HL-60/S4 (cell line): ENCODE results near the gene RHBDL1.
"Not testable (repeated sequence)": the region's sequence is repeated elsewhere in the genome, so short reads cannot be mapped to it uniquely, and the experiment has no call there.

Experiments
- in situ Hi-C: fragments of 300-500 bp; cut with MboI; formaldehyde crosslinking; loops from 2 replicates; pipeline ENCODE4 v1.14.3; 2022; ENCODE audit warnings: low sequenced_read_pairs

The RHBDL1 gene

DNA sequence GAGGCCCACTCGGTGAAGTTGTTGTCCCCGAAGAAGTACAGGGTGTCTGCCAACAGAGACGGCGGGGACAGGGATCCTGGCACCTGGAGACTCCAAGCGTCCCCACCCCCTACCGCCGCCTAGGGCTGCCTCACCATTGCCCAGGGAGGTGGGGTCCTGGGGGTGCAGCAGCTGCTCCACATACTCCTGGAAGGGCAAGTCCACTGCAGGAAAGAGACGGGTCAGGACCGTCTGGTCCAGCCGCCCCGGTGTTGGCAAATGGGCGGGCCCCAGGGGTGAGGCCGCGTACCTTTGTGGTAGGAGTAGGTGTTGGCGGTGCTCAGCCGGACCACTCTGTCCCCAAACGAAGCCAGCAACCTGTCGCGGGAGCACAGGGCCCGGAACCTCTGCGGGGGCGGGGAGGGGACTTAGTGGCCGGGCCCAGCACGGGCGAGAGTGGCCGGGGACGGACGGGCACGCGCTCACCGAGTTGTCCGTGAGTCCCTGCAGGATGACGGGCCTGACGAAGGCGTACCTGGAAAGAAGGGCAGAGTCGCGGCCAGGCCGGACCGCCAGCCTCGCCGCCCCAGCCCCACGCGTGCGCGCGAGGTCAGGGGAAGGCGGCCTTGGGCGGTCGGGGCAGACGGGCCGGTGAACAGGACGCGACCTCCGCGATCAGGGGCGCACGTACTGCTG is 8.1 kb downstream of the RHBDL1 start:
- in situ Hi-C loops: no loop called here

DNA sequence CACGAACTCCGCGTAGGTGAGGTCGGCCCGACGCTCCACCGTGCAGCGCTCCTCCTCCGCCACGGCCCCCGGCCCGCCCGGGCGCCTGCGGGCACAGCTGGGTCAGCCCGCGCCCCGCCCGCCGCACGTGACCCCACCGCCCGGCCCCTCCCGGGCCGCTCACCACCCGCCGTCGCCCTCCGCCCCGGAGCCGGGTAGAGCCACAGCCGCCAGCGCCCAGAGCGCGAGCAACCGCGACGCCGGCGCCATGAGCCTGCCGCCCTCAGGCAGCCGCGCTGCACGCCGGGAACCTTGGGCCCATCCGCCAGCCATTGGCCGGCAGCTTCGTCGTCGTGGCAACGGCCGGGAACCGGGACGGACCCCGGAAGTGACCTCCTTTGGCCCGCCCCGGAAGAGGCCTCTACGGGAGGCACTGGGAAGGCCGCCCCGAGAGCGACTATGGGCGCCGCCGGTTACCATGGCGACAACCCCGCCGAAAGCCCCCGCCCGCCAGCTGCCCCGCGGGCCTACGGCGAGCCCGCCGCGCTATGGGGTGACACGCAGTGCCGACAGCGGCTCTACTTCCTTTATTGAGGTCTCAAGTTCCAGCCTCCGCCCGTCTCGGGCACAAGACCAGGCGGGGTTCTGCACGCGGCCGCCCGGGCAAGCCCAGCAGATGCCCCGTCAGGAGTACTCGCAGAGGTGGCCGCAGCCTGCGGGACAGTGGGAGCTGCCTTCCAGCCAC is 8.8 kb downstream of the RHBDL1 start, which contains the start of gene JMJD8:
Gene JMJD8, minus strand, starts transcription at position 264 of the 724 bp plus-strand sequence. Its CDS starts 15 bp downstream, at position 249.
- in situ Hi-C loops: no loop called here

DNA sequence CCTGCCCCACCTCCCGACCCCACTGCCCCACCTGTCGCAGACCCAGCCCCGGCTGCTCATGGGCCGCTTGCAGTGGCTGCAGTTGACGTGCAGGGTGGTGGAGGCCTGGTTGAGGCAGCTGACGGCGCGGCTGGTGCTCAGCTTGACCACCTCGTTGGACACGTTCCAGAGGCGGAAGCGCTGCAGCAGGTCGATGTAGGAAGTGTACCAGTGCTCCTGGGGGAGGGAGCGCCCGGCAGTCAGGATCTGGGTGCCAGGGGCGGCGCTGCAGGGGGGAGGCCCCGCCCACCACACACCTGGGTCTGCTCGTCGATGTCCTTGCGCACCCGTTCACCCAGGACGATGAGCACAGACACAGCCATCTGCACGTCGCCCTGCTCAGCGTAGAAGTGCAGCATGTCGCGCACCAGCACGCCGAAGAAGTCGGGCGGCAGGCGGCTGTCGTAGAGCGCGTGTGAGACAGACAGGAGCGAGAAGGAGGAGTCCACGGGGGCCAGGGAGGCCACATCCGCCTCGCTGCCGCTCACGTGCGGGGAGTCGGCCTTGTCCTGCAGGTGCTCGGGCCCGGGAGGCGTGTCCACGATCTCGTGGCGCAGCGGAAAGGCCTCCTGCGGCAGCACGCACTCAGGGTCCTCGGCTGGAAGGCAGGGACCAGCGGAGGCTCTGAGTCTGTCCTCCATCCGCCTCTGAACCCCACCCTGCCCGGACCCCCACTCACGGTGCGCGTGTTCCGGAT is 9.7 kb downstream of the RHBDL1 start:
- in situ Hi-C loops: no loop called here

DNA sequence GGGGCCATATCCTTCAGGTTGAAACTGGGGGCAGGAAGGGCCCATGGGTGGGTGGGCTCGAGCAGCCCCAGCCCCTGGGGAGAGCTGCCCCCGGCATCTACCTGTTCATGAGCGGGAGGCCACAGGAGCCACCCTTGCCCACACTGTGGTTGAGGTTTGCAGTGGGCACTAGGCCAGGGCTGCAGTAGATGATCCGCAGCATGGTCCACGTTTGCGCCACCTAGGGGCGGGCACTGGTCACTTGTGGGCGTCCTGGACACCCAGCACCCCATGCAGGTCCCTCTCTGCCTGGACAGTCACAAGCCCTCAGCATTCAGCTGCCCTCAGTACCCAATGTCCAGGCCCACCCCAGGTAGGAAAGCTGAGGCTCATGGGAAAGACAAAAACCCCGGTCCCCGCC is 10.5 kb downstream of the RHBDL1 start:
- in situ Hi-C loops: no loop called here

DNA sequence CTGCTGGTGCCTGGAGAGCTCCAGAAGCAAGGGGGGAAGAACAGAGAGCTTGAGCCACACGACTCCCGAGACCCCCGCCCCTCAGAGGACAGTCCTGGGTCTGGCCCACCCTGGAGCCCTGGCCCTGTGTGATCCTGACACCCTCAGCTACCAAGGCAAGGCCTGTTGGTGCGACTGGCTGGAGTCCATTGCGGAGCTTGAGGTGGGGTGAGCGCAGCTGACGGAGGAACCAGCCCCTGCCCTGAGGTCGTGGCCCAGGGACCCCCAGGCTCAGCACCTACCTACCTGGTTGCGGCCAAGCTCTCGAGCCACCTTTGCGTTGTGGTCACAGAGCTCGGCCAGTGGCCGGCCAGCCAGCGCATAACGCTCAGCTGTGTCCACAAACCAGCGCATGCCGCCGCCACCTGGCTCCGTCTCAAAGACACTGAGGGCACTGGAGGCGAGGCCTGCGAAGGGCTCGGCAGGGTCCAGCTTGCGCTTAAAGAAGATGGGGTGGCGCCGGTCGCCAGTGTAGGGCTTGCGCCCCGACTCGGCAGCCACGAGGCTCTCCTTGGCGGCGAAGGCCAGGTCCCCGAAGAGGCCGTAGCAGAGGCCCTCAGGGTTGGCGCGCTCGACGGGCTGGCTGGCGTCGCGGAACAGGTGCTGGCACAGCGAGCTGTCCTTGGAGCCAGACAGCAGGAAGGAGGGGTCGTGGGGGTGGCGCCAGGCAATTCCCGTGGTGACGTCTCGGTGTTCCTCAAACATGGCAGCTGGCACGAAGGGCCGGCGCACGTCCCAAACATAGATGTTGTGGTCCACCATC is 11.2 kb downstream of the RHBDL1 start:
- in situ Hi-C loops: no loop called here

DNA sequence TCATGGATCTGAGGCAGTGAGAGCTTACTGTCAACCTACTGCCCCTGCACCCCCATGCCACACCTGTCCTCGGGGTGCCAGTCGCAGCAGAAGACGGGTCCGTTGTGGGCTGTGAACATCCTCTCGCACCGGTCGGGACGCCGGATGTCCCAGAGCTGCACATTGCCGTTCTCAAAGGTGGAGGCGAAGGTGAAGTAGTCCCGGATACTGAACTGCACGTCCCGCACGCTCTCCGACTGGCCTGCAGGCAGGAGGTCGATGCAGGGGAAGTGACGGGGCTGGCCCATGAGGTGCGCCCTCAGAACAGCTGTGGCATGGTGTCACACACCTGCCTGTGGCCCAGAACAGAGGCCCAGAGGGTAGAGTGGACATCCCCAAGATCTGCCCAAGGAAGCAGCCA is 12.0 kb downstream of the RHBDL1 start:
- in situ Hi-C loops: no loop called here

DNA sequence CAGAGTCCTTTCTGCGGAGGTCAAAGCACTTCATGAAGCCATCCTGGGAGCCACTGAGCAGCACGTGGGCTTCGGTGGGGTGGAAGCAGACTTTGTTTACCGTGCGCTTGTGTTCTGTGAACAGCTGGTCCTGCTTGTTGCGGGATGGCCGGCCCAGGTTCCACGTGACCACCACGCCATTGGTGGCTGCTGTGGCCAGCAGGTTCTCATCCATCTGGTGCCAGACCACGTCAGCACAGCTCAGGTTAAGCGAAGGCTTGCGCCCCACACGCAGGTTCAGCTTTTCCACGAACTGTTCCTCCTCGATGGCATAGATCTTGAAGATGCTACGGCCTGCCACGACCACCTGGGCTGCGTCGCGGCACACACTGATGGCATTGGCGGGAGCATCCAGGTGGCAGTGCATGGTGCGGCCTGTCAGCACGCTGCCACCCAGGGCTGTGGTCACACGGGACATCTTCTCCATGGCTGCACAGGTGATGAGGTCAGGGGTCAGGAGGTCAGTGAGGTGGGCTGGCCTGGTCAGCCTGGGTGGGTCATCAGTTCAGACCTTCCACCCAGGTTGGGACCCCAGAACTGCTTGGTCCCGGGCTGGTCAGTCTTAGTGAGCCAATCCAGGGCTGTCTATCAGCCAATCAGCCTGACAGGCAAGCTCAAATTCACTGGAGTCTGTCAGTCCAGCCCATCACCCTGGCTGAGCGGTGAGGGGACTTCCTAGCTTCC is 13.9 kb downstream of the RHBDL1 start:
- in situ Hi-C loops: no loop called here

DNA sequence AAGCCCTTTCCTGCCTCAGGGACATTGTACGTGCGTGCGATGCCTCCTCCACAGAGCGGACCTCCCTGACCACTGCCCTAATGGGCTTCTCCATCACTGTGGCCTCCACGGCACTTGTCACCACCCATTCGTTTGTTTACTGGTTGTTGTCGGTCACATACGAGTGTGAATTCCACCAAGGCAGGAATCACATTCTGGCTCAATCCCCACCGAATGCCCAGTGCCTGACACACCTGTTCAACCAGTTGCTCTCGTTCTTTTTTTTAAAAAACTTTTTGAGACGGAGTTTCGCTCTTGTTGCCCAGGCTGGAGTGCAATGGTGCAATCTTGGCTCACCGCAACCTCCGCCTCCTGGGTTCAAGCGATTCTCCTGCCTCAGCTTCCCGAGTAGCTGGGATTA is 15.8 kb downstream of the RHBDL1 start:
- in situ Hi-C loops: not testable (repeated sequence)

DNA sequence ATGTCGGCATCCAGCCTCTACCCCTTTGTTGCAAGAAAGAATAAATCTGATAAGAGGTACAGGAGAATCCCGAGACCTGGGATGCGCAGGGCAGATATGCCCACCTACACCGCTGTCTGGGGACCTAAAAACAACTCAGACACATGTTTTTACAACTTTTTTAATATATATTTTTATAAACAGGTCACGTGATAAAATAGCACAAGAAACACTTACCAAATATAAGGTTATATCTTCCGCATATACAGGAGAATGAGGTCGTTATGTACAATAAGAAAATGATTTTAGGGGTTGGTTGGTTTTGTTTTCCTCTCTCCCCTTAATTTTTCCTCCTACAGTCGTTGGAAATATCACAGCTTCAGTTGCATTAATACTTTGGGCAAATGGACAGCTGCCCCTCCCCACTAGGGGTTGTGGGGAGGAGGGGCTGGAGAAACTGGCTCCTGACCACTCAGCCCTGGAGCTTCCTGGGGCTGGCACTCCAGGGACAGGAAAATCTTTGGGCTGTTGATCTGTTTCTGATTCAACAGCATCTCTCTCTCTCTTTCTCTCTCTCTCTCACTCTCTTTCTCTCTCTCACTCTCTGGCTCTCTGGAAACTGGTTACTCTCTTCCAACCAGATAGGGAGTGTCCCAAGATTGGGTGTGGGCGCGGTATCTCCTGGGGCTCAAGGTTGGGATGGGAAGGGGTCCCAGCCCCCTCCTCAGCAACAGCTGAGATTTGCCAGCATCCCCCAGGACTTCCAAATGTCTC is 17.1 kb downstream of the RHBDL1 start:
- in situ Hi-C loops: no loop called here

DNA sequence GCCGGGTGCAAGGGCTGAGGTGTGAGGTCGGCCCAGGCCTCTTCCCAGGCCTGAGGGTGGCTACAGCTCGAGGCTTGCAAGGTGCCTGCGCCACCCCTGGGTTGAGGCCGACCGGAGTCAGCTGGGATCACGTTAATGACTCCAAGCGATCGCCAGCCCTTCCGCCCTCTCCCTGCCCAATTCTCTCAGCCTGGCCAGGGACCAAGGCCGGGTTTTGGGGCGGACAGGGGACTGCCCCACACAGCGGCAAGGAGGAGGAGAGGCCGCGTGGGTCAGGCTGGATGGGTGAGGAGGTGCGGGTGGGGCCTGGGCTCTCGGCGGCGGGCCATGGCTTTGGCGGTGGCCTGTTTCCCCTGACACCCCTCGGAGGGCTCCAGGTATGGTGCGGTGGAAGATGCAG is 17.9 kb downstream of the RHBDL1 start:
- in situ Hi-C loops: no loop called here

DNA sequence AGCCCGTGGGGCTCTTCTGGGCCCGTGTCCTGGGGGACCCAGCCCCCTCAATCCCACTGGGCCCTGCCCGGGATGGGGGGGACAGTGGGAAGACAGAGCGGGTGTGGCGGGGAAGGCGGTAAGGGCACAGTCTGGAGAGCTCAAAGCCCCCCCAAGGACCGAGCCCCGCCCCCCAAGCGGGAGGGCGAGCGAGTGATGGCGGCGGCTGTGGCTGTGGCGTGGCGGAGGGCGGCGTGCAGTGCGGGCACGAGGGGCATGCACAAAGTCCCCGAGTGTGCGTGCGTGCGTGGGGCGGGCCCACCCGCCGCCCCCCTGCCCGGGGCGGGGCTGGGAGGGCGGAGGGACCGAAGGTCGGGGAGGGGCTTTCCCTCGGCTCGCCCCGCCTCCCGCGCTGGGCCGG is 18.3 kb downstream of the RHBDL1 start:
- in situ Hi-C loops: no loop called here

DNA sequence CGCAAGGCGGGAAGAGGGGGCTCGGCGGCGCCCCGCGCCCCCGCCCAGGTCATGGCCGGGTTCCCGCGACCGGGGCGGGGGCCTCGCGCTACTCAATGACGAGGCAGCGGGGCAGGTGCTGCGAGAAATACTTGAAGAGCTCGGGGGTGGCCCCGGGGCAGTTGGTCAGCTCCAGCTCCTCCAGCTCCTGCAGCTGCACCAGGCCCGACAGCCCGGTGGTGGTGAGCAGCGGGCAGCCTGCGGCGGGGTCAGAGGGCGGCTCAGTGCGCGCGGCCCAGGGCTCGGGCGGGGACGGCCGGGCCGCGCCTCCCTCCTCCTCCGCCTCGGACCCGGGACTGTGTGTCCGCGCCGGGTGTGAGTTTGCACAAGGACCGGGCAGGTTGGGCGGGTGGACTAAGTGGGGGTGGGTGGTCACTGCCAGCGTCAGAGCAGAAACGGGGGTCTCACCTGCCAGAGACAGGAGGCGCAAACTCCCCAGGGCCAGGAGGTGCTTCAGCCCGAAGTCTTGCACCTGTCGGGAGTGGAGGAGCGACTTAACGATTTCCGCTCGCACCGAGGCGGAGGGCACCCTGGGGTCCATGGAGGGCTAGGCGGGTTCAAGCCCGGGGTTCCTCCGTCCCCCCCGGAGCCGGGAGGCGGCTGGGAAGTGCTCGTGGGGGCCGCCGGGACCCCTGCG is 18.9 kb downstream of the RHBDL1 start:
- in situ Hi-C loops: no loop called here

DNA sequence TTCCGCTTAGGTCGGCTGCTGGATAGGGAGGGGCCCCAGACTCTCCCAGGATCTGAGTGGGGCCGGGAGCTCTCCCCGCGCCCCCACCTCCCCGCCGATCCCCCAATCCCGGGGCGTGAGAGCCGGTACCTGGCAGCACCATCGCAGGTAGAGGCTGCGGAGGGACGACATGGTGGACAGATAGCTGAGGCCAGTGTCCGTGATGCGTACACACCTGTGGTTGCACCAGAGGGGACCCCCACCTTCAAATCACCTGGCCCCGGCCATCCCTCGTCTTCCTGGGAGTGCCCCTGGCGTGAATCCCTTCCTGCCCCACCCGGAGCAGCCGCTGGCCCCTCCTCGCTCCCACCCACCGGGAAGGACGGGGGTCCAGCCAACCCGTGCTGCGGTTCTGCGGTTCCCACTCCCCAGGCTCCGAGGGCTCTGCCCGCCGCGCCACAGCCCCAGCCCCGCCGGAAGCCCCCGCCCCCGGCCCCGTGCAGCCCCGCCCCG is 19.4 kb downstream of the RHBDL1 start:
- in situ Hi-C loops: no loop called here

DNA sequence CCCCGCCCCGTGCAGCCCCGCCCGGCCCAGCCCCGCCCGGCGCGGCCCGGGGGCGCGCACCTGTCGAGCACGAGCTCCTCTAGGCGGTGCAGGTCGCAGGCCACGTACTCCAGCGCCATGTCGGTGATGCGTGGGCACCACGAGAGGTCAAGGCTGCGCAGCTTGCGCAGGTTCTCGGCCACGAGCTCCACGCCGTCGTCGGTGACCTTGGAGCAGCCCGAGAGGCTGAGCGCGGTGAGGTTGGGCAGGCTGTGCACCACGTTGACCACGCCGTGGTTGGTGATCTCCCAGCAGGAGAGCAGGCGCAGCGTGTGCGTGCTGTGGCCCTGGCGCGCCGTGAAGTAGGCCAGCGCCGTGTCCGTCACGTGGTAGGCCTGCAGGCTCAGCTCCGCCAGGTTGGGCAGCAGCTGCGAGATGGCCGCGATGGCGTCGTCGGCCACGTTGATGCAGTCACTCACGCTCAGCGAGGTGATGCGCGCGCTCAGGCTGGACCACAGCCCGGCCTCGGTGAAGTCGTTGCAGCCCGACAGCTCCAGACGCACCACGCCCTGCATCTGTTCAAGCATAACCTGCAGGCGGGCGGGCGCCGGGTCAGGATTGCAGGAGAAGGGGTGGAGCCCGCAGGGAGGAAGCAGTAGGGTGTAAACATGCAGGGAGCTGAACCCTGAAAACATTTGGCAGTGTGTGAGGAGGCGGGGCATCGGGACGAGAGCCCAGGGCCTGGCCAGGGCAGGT is 20.1 kb downstream of the RHBDL1 start:
- in situ Hi-C loops: no loop called here

DNA sequence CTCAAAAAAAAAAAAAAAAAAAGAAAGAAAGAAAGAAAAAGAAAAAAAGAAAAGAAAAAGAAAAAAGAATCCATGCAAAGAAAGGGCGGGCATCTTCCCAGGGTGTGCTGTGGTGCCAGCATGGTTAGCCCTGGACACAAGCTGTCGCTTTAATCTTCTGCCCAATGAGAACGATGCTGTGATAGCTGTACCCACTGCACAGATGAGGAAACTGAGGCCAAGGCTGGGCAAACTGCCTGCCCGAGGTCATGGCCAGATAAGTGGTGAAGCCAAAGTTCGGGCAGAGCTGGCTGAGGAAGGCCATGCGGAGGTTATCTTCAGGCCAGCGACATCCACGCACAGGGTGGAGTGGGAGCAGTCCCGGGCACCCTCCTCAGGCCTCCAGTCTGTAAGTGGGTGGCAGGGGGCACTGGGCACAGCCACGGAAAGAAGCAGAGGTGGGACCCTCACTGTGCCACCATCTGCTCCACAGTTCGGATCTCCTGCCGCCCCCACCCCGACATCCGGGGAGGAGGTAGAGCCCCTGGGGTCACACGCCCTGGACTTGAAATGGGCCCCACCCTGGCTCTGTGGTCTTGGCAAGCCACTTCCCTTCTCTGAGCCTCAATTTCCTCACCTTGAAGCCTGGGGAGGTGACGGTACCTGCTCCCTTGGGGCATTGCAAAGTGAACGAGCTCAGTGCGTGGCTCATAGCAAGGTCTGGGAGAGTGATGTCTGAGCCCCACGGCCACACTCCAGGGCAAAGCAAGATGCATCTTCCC is 23.6 kb downstream of the RHBDL1 start:
- in situ Hi-C loops: no loop called here

DNA sequence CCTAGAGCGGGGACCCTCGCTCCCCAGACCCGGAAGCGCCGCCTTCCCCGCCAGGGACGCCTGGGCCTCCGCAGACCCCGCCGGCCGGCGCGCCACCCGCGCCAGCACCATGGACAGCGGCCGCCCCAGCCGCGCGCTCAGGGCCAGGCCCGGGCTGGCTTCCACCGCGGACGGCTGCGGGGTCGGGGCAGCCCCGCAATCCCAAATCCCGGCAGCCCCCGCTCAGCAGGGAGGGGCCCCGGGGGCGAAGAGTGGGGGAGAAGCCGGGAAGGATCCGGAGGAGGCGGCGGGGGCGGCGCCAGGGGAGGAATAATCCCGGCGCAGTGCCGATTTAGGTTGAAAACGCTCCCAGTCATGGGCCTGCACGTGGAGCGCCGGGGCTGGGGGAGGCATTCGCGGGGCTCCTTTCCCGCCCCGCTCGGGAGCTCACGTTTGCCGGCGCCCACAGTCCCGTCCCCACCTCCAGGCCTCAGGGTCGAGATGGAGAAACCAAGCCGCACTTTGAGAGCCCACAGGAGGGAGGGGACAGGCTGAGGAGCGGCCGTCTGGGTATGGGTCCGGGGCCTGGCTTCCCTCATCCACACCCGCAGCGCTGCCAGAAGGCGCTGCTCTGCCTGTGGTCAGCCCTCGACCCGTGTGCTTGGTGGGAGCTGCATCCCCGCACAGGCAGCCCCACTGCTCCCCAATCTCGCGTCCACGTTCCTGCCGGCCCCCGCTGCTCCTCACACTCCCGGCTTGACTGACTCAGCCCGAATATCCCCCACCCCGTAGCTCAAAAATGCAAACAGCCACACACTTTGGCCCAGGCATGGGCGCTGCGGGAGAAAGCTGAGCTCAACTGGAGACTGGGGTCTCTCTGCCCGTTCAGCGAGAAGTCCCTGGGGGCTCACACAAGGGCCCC is 25.5 kb downstream of the RHBDL1 start:
- in situ Hi-C loops: loop anchor here (25.0 kb wide), 1 partner anchor 361 kb away; the partner anchor contains the start of gene SSTR5
